ENCODE data around the gene IQSEC1.

Gene IQSEC1

GRCh38 chr3:12968541-12968940 lies 104.7 kb downstream of the IQSEC1 start:
- H3K27ac ChIP-seq (ENCODE audit: low read depth, low read length): no peak overlapping the region
- H3K9ac ChIP-seq (ENCODE audit: low read depth in 1 of 2, low read length in 2 of 2): no peak overlapping the region
- H3K4me1 ChIP-seq (ENCODE audit: control insufficient read depth in 1 of 2, insufficient read depth in 2 of 2, low read length in 2 of 2): peaks cover 40 to 45% of the 10 kb centered on the region in 2 donors
- H3K9me3 ChIP-seq (ENCODE audit: control insufficient read depth in 1 of 2, low read length in 2 of 2): no peaks in the 10 kb centered on the region
- H3K4me3 ChIP-seq (ENCODE audit: low read depth in 1 of 2, low read length in 2 of 2): no peak overlapping the region
- H3K27me3 ChIP-seq (ENCODE audit: control insufficient read depth in 1 of 2, insufficient read depth in 2 of 2, low read length in 2 of 2): no peaks in the 10 kb centered on the region
- no peaks in the 10 kb centered on the region for H3K36me3 ChIP-seq (ENCODE audit: control insufficient read depth in 1 of 2, insufficient read depth in 2 of 2, low read length in 2 of 2)

- peak overlapping the region; percentile 67 to 78 for H3K4me3 ChIP-seq (ENCODE audit: low read depth in 1 of 2, low read length in 2 of 2)
- H3K27me3 ChIP-seq (ENCODE audit: control insufficient read depth in 1 of 2, insufficient read depth in 2 of 2, low read length in 2 of 2): no peaks in the 10 kb centered on the region
- H3K36me3 ChIP-seq (ENCODE audit: control insufficient read depth in 1 of 2, insufficient read depth in 2 of 2, low read length in 2 of 2): no peaks in the 10 kb centered on the region
- H3K9ac ChIP-seq (ENCODE audit: low read depth in 1 of 2, low read length in 2 of 2): peak overlapping the region; percentile 35 to 66
- H3K4me1 ChIP-seq (ENCODE audit: control insufficient read depth in 1 of 2, insufficient read depth in 2 of 2, low read length in 2 of 2): peaks cover 41 to 49% of the 10 kb centered on the region in 2 donors
- no peak overlapping the region for H3K27ac ChIP-seq (ENCODE audit: low read depth, low read length)
- H3K9me3 ChIP-seq (ENCODE audit: control insufficient read depth in 1 of 2, low read length in 2 of 2): no peaks in the 10 kb centered on the region
These were observed 105.5 kb downstream of the IQSEC1 start for GRCh38 chr3:12967606-12968351.

GRCh38 chr3:12966847-12967605 lies 106.2 kb downstream of the IQSEC1 start:
- H3K9me3 ChIP-seq (ENCODE audit: control insufficient read depth in 1 of 2, low read length in 2 of 2): no peaks in the 10 kb centered on the region
- H3K4me1 ChIP-seq (ENCODE audit: control insufficient read depth in 1 of 2, insufficient read depth in 2 of 2, low read length in 2 of 2): peaks cover 41 to 53% of the 10 kb centered on the region in 2 donors
- H3K9ac ChIP-seq (ENCODE audit: low read depth in 1 of 2, low read length in 2 of 2): peak overlapping the region; percentile 65 to 66
- peak overlapping the region; percentile 67 to 78 for H3K4me3 ChIP-seq (ENCODE audit: low read depth in 1 of 2, low read length in 2 of 2)
- H3K36me3 ChIP-seq (ENCODE audit: control insufficient read depth in 1 of 2, insufficient read depth in 2 of 2, low read length in 2 of 2): no peaks in the 10 kb centered on the region
- H3K27ac ChIP-seq (ENCODE audit: low read depth, low read length): no peak overlapping the region
- H3K27me3 ChIP-seq (ENCODE audit: control insufficient read depth in 1 of 2, insufficient read depth in 2 of 2, low read length in 2 of 2): no peaks in the 10 kb centered on the region

- peaks cover 49 to 56% of the 10 kb centered on the region in 2 donors for H3K4me1 ChIP-seq (ENCODE audit: control insufficient read depth in 1 of 2, insufficient read depth in 2 of 2, low read length in 2 of 2)
- H3K27ac ChIP-seq (ENCODE audit: low read depth, low read length): no peak overlapping the region
- no peaks in the 10 kb centered on the region for H3K36me3 ChIP-seq (ENCODE audit: control insufficient read depth in 1 of 2, insufficient read depth in 2 of 2, low read length in 2 of 2)
These were observed 107.0 kb downstream of the IQSEC1 start for GRCh38 chr3:12965999-12966846.

GRCh38 chr3:12964711-12965612 lies 108.3 kb downstream of the IQSEC1 start:
- Histone ChIP-seq H3K27me3 (ENCODE audit: control insufficient read depth in 1 of 2, insufficient read depth in 2 of 2, low read length in 2 of 2) (no peaks in the 10 kb centered on the region), H3K27ac (ENCODE audit: low read depth, low read length) (peak overlapping the region; percentile 42), H3K4me1 (ENCODE audit: control insufficient read depth in 1 of 2, insufficient read depth in 2 of 2, low read length in 2 of 2) (peaks cover 62 to 65% of the 10 kb centered on the region in 2 donors), H3K4me3 (ENCODE audit: low read depth in 1 of 2, low read length in 2 of 2) (peak overlapping the region in 1 of 2 donors; percentile 3), H3K9me3 (ENCODE audit: control insufficient read depth in 1 of 2, low read length in 2 of 2) (no peaks in the 10 kb centered on the region), H3K36me3 (ENCODE audit: control insufficient read depth in 1 of 2, insufficient read depth in 2 of 2, low read length in 2 of 2) (no peaks in the 10 kb centered on the region), H3K9ac (ENCODE audit: low read depth in 1 of 2, low read length in 2 of 2) (peak overlapping the region in 1 of 2 donors; percentile 26)

More at GRCh38 chr3:12965999-12966846, 107.0 kb downstream of the IQSEC1 start:
- no peaks in the 10 kb centered on the region for H3K9me3 ChIP-seq (ENCODE audit: control insufficient read depth in 1 of 2, low read length in 2 of 2)
- peak overlapping the region; percentile 67 to 78 for H3K4me3 ChIP-seq (ENCODE audit: low read depth in 1 of 2, low read length in 2 of 2)
- peak overlapping the region; percentile 65 to 66 for H3K9ac ChIP-seq (ENCODE audit: low read depth in 1 of 2, low read length in 2 of 2)
- no peaks in the 10 kb centered on the region for H3K27me3 ChIP-seq (ENCODE audit: control insufficient read depth in 1 of 2, insufficient read depth in 2 of 2, low read length in 2 of 2)

GRCh38 chr3:12963922-12964701 lies 109.1 kb downstream of the IQSEC1 start:
- H3K4me1 ChIP-seq (ENCODE audit: control insufficient read depth in 1 of 2, insufficient read depth in 2 of 2, low read length in 2 of 2): peaks cover 68 to 74% of the 10 kb centered on the region in 2 donors
- peak overlapping the region in 1 of 2 donors; percentile 26 for H3K9ac ChIP-seq (ENCODE audit: low read depth in 1 of 2, low read length in 2 of 2)
- no peaks in the 10 kb centered on the region for H3K36me3 ChIP-seq (ENCODE audit: control insufficient read depth in 1 of 2, insufficient read depth in 2 of 2, low read length in 2 of 2)

GRCh38 chr3:12963231-12963896 lies 109.9 kb downstream of the IQSEC1 start:
- H3K4me1 ChIP-seq (ENCODE audit: control insufficient read depth in 1 of 2, insufficient read depth in 2 of 2, low read length in 2 of 2): peaks cover 68 to 76% of the 10 kb centered on the region in 2 donors
- no peaks in the 10 kb centered on the region for H3K9me3 ChIP-seq (ENCODE audit: control insufficient read depth in 1 of 2, low read length in 2 of 2)
- H3K27me3 ChIP-seq (ENCODE audit: control insufficient read depth in 1 of 2, insufficient read depth in 2 of 2, low read length in 2 of 2): no peaks in the 10 kb centered on the region
- no peaks in the 10 kb centered on the region for H3K36me3 ChIP-seq (ENCODE audit: control insufficient read depth in 1 of 2, insufficient read depth in 2 of 2, low read length in 2 of 2)
- H3K27ac ChIP-seq (ENCODE audit: low read depth, low read length): no peak overlapping the region
- H3K4me3 ChIP-seq (ENCODE audit: low read depth in 1 of 2, low read length in 2 of 2): no peak overlapping the region
- no peak overlapping the region for H3K9ac ChIP-seq (ENCODE audit: low read depth in 1 of 2, low read length in 2 of 2)

More at GRCh38 chr3:12963922-12964701, 109.1 kb downstream of the IQSEC1 start:
- Histone ChIP-seq H3K4me3 (ENCODE audit: low read depth in 1 of 2, low read length in 2 of 2) (no peak overlapping the region), H3K27ac (ENCODE audit: low read depth, low read length) (no peak overlapping the region), H3K27me3 (ENCODE audit: control insufficient read depth in 1 of 2, insufficient read depth in 2 of 2, low read length in 2 of 2) (no peaks in the 10 kb centered on the region), H3K9me3 (ENCODE audit: control insufficient read depth in 1 of 2, low read length in 2 of 2) (no peaks in the 10 kb centered on the region)

GRCh38 chr3:12962292-12962691 lies 110.9 kb downstream of the IQSEC1 start:
- H3K27me3 ChIP-seq (ENCODE audit: control insufficient read depth in 1 of 2, insufficient read depth in 2 of 2, low read length in 2 of 2): no peaks in the 10 kb centered on the region
- no peaks in the 10 kb centered on the region for H3K36me3 ChIP-seq (ENCODE audit: control insufficient read depth in 1 of 2, insufficient read depth in 2 of 2, low read length in 2 of 2)
- no peak overlapping the region for H3K27ac ChIP-seq (ENCODE audit: low read depth, low read length)
- H3K9ac ChIP-seq (ENCODE audit: low read depth in 1 of 2, low read length in 2 of 2): no peak overlapping the region
- no peaks in the 10 kb centered on the region for H3K9me3 ChIP-seq (ENCODE audit: control insufficient read depth in 1 of 2, low read length in 2 of 2)
- peaks cover 66 to 70% of the 10 kb centered on the region in 2 donors for H3K4me1 ChIP-seq (ENCODE audit: control insufficient read depth in 1 of 2, insufficient read depth in 2 of 2, low read length in 2 of 2)
- H3K4me3 ChIP-seq (ENCODE audit: low read depth in 1 of 2, low read length in 2 of 2): no peak overlapping the region
